ENCODE measurements around the gene FSTL5. TPM values are rescaled to one million over a fixed set of nuclear protein-coding genes. Genes with fewer than 3 reads are reported as not detected.

The FSTL5 gene
- total and polyA plus RNA-seq, 2 of the 8 experiments (the other 6 are each of a cell fraction or from before 2014, with no cell fraction given): 0.09 to 0.32 TPM

- Histone ChIP-seq H2BK5ac (ENCODE audit: low read depth, low read length) (no peak overlapping the region), H3K23ac (ENCODE audit: insufficient read length) (no peak overlapping the region), H3K27ac (ENCODE audit: low read depth, low read length) (no peak overlapping the region), H2BK12ac (ENCODE audit: low read depth, low read length) (no peak overlapping the region), H3K18ac (ENCODE audit: extremely low read depth, low read length) (no peak overlapping the region), H3K14ac (ENCODE audit: insufficient read length) (no peak overlapping the region), H2AK5ac (ENCODE audit: low read depth, low read length) (no peak overlapping the region), H3K9me3 (ENCODE audit: insufficient read depth in 2 of 2, low read depth in 1 of 2, low read length in 1 of 2) (peaks cover 0 to 2% of the 10 kb centered on the region in 2 experiments; a peak in 1 of 4 replicates), H3K9ac (replicated peaks in 1 of 4; ENCODE audit: extremely low read depth in 1 of 4, low read depth in 3 of 4, low read length in 3 of 4) (no peak overlapping the region), H3K36me3 (ENCODE audit: control insufficient read depth in 2 of 4, insufficient read depth in 4 of 4, low read length in 3 of 4) (no peaks in the 10 kb centered on the region), H3K4ac (replicated peaks; ENCODE audit: insufficient read length, low read depth, low read length) (no peak overlapping the region), H3K79me2 (ENCODE audit: control insufficient read depth in 1 of 2, insufficient read depth in 2 of 2, low read length in 2 of 2) (no peaks in the 10 kb centered on the region), H3K56ac (replicated peaks; ENCODE audit: insufficient read length, low read depth, low read length) (no peak overlapping the region), H3K79me1 (ENCODE audit: low read depth, low read length) (no peaks in the 10 kb centered on the region), H4K20me1 (replicated peaks in 1 of 2; ENCODE audit: control insufficient read depth in 1 of 2, insufficient read depth in 2 of 2, low read length in 2 of 2) (no peaks in the 10 kb centered on the region), H3K27me3 (replicated peaks in 1 of 4; ENCODE audit: control insufficient read depth in 3 of 4, extremely low read depth in 1 of 4, insufficient read depth in 3 of 4, low read length in 3 of 4) (no peaks in the 10 kb centered on the region), H2BK120ac (replicated peaks; ENCODE audit: low read depth, low read length) (no peak overlapping the region), H4K91ac (replicated peaks; ENCODE audit: insufficient read length, low read length) (no peak overlapping the region), H3K4me1 (replicated peaks in 1 of 4; ENCODE audit: control insufficient read depth in 3 of 4, insufficient read depth in 4 of 4, low read length in 3 of 4) (no peaks in the 10 kb centered on the region), H4K8ac (ENCODE audit: extremely low read depth, insufficient read depth, low read length) (no peak overlapping the region), H3K4me3 (ENCODE audit: extremely low read depth in 1 of 4, insufficient read depth in 2 of 4, low read depth in 3 of 4, low read length in 4 of 4) (no peak overlapping the region), H2BK20ac (ENCODE audit: low read length) (no peak overlapping the region), H2BK15ac (ENCODE audit: low read length) (no peak overlapping the region), H3K23me2 (ENCODE audit: low read depth, low read length) (no peaks in the 10 kb centered on the region), H2AFZ (ENCODE audit: low read length) (no peak overlapping the region), H4K5ac (ENCODE audit: insufficient read length, low read depth, low read length) (no peak overlapping the region), H3K4me2 (ENCODE audit: insufficient read depth in 1 of 2, low read depth in 2 of 2, low read length in 2 of 2) (no peak overlapping the region)
- FAIRE-seq (no peak), DNase-seq (ENCODE audit: low read depth in 1 of 2, low spot score in 2 of 2) (no peak)
- ChIA-PET POLR2A (ENCODE audit: partially characterized antibody) (no interaction called here), CTCF (ENCODE audit: partially characterized antibody) (interaction anchor here (0.6 kb wide), 1 partner anchor 39 kb away, joined by 3 read pairs; no protein-coding TSS in a partner anchor)
- 84% methylated on average over 5 of the region's 5 CpGs; no CpG with 5 or more reads in 1 of the 2 experiments for WGBS, 2 experiments (ENCODE audit: extremely low coverage in 1 of 2, insufficient coverage in 1 of 2, insufficient read length in 1 of 2, insufficient replicate concordance in 2 of 2, low coverage in 1 of 2, low lambda C conversion rate in 2 of 2, missing lambda C conversion rate in 1 of 2)
- no peak for TF ChIP-seq E2F6 (IDR thresholded peaks at IDR 0.05)
- no peak for TF ChIP-seq CREB1 (IDR thresholded peaks at IDR 0.05)
- no peak for TF ChIP-seq POLR2AphosphoS5 (IDR thresholded peaks at IDR 0.05; ENCODE audit: low read depth, low read length)
- TF ChIP-seq TEAD4 (IDR thresholded peaks at IDR 0.05; ENCODE audit: low read depth, low read length): no peak
- TF ChIP-seq SIN3A (conservative IDR thresholded peaks at IDR 0.05 in 1 of 2, IDR thresholded peaks at IDR 0.05 in 1 of 2; ENCODE audit: low read depth in 1 of 2, low read length in 2 of 2): no peak
- TF ChIP-seq KDM4A (IDR thresholded peaks at IDR 0.05; ENCODE audit: low read depth, low read length, severe bottlenecking): no peak
- TF ChIP-seq HDAC2 (IDR thresholded peaks at IDR 0.05; ENCODE audit: borderline replicate concordance in 1 of 2, low read depth in 2 of 2, low read length in 2 of 2): no peak
Measured at GRCh38 chr4:161813389-161813788, 350.4 kb downstream of the FSTL5 start.

Measured in H1 (cell line).